Kidney epithelial cell (primary cell): Measurements from ENCODE around the gene ZC3H12D. TPM values are rescaled to one million over a fixed set of nuclear protein-coding genes. Genes with fewer than 3 reads are reported as not detected.

Source experiments
- DNase-seq: peaks from one replicate; pipeline ENCODE4 v3.0.0-alpha.2; 2010; ENCODE audit warnings: low read depth
- H3K27me3 ChIP-seq: 2 replicates; pipeline ENCODE4 v1.6.0; 2011; ENCODE audit warnings: low read length; ENCODE audit not compliant: control insufficient read depth, insufficient read depth
- H3K36me3 ChIP-seq: 2 replicates; pipeline ENCODE4 v1.5.1; 2011; ENCODE audit warnings: low read length; ENCODE audit not compliant: control insufficient read depth, insufficient read depth
- H3K4me3 ChIP-seq: 2 replicates; pipeline ENCODE4 v1.5.1; 2011; ENCODE audit warnings: low read depth, mild to moderate bottlenecking, control low read depth, low read length
- CTCF ChIP-seq: IDR thresholded peaks from 2 replicates; pipeline ENCODE4 v1.5.1; 2011; ENCODE audit warnings: mild to moderate bottlenecking, moderate library complexity, low read length, control low read depth, inconsistent platforms; ENCODE audit not compliant: insufficient read depth, poor library complexity, severe bottlenecking
- total RNA-seq: library from RNA; depleted of rRNA; stranded (reverse); fragments of >200 nt; gene quantifications from 2 replicates; pipeline ENCODE4 v1.2.3, GENCODE V29; 2015

The ZC3H12D gene
- total RNA-seq, 1 donor from 2014 or later, result not detected

GRCh38 chr6:149474108-149474935, 10.5 kb downstream of the ZC3H12D start:
- TF ChIP-seq CTCF, result no peak
- Histone ChIP-seq H3K4me3 (no peak overlapping the region), H3K27me3 (no peaks in the 10 kb centered on the region), H3K36me3 (no peaks in the 10 kb centered on the region)
- no peak for DNase-seq

DNA sequence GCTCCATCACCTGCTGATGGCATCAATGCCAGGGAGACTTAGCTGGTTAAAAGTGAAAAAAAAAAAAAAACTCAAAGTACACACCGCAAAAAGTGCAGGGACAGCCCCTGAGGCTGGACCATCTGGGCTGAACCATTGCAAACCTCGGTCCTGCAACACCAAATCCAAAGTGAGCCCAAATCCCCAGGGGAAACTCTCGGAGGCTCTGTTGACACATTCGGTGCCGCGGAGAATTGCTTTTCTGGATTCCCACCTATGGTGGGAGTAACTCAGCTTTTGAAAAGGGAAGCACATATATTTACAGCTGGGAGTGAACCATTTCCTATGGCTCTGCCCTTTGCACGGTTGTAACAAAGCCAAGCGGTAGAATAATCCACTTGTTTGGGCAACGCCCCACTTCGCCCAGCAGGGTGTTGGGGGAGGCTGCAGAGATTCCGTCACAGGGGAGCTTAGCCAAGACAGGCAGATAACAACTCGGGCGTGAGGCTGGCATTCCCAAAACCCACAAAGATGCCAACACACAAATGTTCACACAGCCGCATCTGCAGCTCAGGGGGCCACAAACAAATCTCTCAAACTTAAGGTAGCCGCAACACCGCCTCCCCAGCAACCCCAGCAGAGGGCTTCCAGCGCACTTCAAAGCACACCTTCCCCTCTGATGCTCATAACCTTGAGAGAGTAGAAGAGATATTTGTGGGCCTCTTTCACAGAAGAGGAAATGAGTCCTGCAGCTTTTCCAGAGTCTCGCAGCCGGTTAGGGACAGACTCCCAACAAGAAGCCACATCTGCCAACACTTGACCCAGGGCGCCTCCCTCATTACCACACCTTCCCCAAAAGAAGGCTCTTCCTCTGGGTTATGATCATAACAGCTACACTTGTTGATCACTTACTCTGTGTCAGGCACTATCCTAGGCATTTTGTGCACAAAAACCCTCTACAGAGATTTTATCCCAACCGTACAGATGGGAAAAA, 11.4 kb downstream of the ZC3H12D start:
- DNase-seq, result no peak
- Histone ChIP-seq H3K4me3 (no peak overlapping the region), H3K36me3 (no peaks in the 10 kb centered on the region), H3K27me3 (peaks cover 4% of the 10 kb centered on the region)
- TF ChIP-seq CTCF, result no peak

DNA sequence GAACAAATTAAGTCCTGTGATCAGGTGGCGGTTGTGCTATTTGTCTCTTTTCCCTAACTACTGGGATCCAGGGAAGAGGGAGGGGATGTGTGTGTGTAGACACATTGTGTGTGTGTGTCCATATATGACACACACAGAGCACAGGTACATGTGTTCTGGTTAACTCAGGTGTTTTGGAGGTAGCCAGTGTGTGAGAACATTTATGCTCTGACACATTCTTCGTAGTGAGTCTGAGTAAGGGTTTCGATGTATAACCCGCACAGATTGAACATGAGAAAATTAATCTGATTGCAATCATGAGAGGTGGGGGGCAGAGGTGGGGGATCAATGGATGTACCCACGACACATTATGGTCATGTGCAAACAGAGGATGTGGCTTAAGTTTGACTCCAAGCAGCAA, 12.6 kb downstream of the ZC3H12D start:
- no peak for TF ChIP-seq CTCF
- no peaks in the 10 kb centered on the region for H3K36me3 ChIP-seq
- peaks cover 6% of the 10 kb centered on the region for H3K27me3 ChIP-seq

GRCh38 chr6:149471801-149472200, 13.0 kb downstream of the ZC3H12D start:
- no peak overlapping the region for H3K4me3 ChIP-seq
- H3K36me3 ChIP-seq, result no peaks in the 10 kb centered on the region
- peaks cover 6% of the 10 kb centered on the region for H3K27me3 ChIP-seq
- DNase-seq, result no peak
- TF ChIP-seq CTCF, result no peak

More for the DNA sequence above, 12.6 kb downstream of the ZC3H12D start:
- no peak for DNase-seq
- no peak overlapping the region for H3K4me3 ChIP-seq

GRCh38 chr6:149470948-149471347, 13.9 kb downstream of the ZC3H12D start:
- no peak for TF ChIP-seq CTCF
- H3K4me3 ChIP-seq, result no peak overlapping the region
- H3K27me3 ChIP-seq, result peaks cover 6% of the 10 kb centered on the region
- no peaks in the 10 kb centered on the region for H3K36me3 ChIP-seq
- DNase-seq, result no peak
